ENCODE data around the gene PRELID3B.

DNA sequence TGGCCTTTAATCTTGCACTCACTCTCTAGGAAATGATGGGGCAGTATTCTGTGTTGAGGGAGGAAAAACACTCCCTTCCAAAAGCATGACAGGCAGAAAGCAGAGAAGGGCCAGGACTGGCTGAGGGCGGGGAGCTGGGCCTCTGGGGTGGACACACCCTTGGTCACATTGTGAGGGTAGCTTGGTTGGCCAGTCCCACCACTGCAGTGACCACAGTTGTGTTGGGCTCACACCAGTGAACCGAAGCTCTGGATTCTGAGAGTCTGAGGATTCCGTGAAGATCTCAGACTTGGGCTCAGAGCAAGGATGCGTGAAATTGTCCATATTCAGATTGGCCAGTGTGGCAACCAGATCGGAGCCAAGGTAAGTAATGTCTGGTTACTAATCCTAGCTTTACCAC, 23.4 kb downstream of the PRELID3B start, which contains the start of gene TUBB1:
- TF ChIP-seq, protein P1, sequence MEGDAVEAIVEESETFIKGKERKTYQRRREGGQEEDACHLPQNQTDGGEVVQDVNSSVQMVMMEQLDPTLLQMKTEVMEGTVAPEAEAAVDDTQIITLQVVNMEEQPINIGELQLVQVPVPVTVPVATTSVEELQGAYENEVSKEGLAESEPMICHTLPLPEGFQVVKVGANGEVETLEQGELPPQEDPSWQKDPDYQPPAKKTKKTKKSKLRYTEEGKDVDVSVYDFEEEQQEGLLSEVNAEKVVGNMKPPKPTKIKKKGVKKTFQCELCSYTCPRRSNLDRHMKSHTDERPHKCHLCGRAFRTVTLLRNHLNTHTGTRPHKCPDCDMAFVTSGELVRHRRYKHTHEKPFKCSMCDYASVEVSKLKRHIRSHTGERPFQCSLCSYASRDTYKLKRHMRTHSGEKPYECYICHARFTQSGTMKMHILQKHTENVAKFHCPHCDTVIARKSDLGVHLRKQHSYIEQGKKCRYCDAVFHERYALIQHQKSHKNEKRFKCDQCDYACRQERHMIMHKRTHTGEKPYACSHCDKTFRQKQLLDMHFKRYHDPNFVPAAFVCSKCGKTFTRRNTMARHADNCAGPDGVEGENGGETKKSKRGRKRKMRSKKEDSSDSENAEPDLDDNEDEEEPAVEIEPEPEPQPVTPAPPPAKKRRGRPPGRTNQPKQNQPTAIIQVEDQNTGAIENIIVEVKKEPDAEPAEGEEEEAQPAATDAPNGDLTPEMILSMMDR (IDR thresholded peaks at IDR 0.05), result no peak
- TF ChIP-seq EZH2 (IDR thresholded peaks at IDR 0.05) (no peak), EZH2phosphoT487 (IDR thresholded peaks at IDR 0.05) (no peak)

All from neural progenitor cell (in vitro differentiated cells).